Calu3 (cell line): ENCODE data around the gene SNX20. TPM values are rescaled to one million over a fixed set of nuclear protein-coding genes. Genes with fewer than 3 reads are reported as not detected.

Source experiments
- BruUV-seq: library from RNA; stranded (reverse); fragments of 400-500 nt; replicated peaks from 2 replicates; lab custom pipeline; 2021; lab: Mats Ljungman, UMichigan
- CTCF ChIA-PET: fragments of 300-600 bp; sonication (Branson Sonifier 250); formaldehyde crosslinking; loops from one replicate; lab custom pipeline; 2022; ENCODE audit warnings: antibody characterized with exemption; lab: Charles Lee
- DNase-seq: peaks from one replicate; pipeline ENCODE4 v3.0.0; 2022
- H3K27ac Mint-ChIP-seq: one replicate; pipeline ENCODE4 v1.8.0; 2022; ENCODE audit warnings: mixed read lengths; ENCODE audit not compliant: unreplicated experiment
- H3K27me3 Mint-ChIP-seq: one replicate; pipeline ENCODE4 v1.8.0; 2022; ENCODE audit warnings: mixed read lengths; ENCODE audit not compliant: unreplicated experiment
- H3K36me3 Mint-ChIP-seq: one replicate; pipeline ENCODE4 v1.8.0; 2022; ENCODE audit warnings: mild to moderate bottlenecking, moderate library complexity, mixed read lengths; ENCODE audit not compliant: insufficient read depth, unreplicated experiment
- H3K4me1 Mint-ChIP-seq: one replicate; pipeline ENCODE4 v1.8.0; 2022; ENCODE audit warnings: mild to moderate bottlenecking, low read depth, mixed read lengths; ENCODE audit not compliant: unreplicated experiment
- H3K4me3 Mint-ChIP-seq: one replicate; pipeline ENCODE4 v1.8.0; 2022; ENCODE audit warnings: mild to moderate bottlenecking, low read depth, moderate library complexity, mixed read lengths; ENCODE audit not compliant: unreplicated experiment
- H3K9me3 Mint-ChIP-seq: one replicate; pipeline ENCODE4 v1.8.0; 2022; ENCODE audit warnings: low read depth, mixed read lengths; ENCODE audit not compliant: unreplicated experiment
- CTCF ChIP-seq: fragments of 200-600 bp; IDR thresholded peaks from one replicate; pipeline ENCODE4 v1.8.0; 2022; ENCODE audit warnings: antibody characterized with exemption; ENCODE audit not compliant: unreplicated experiment
- intact Hi-C: fragments of 100-400 bp; cut with micrococcal nuclease; formaldehyde crosslinking; loops from one replicate; pipeline ENCODE4 v1.10.0; 2022; ENCODE audit not compliant: unreplicated experiment
- total RNA-seq: library from RNA; stranded (reverse); gene quantifications from 2 replicates; pipeline ENCODE4 v1.2.3, GENCODE V29; 2022

The SNX20 gene
- total RNA-seq, 1 experiment from 2014 or later: not detected

- CTCF ChIA-PET: no interaction called here
- no peaks in the 10 kb centered on the region for H3K36me3 Mint-ChIP-seq
- no peak overlapping the region for H3K27ac Mint-ChIP-seq
- BruUV-seq: no TSS peak
- TF ChIP-seq CTCF: no peak
- intact Hi-C loops: no loop called here
- H3K9me3 Mint-ChIP-seq: no peaks in the 10 kb centered on the region
- DNase-seq: no peak
- no peak overlapping the region for H3K4me3 Mint-ChIP-seq
- H3K27me3 Mint-ChIP-seq: peaks cover 84% of the 10 kb centered on the region
- no peaks in the 10 kb centered on the region for H3K4me1 Mint-ChIP-seq
Observed at GRCh38 chr16:50634090-50634489, 47.0 kb downstream of the SNX20 start.

- Mint-ChIP-seq H3K4me1 (no peaks in the 10 kb centered on the region), H3K4me3 (no peak overlapping the region), H3K27me3 (peaks cover 84% of the 10 kb centered on the region), H3K27ac (no peak overlapping the region), H3K36me3 (no peaks in the 10 kb centered on the region), H3K9me3 (no peaks in the 10 kb centered on the region)
- CTCF ChIA-PET: no interaction called here
- intact Hi-C loops: no loop called here
- TF ChIP-seq CTCF: no peak
- no peak for DNase-seq
- BruUV-seq: no TSS peak
Observed at GRCh38 chr16:50632927-50633800, 47.9 kb downstream of the SNX20 start.

- intact Hi-C loops: no loop called here
- H3K4me1 Mint-ChIP-seq: no peaks in the 10 kb centered on the region
- H3K9me3 Mint-ChIP-seq: no peaks in the 10 kb centered on the region
- BruUV-seq: no TSS peak
- no peaks in the 10 kb centered on the region for H3K36me3 Mint-ChIP-seq
- no peak overlapping the region for H3K27ac Mint-ChIP-seq
- no peak overlapping the region for H3K4me3 Mint-ChIP-seq
- TF ChIP-seq CTCF: no peak
- CTCF ChIA-PET: no interaction called here
- no peak for DNase-seq
- peaks cover 84% of the 10 kb centered on the region for H3K27me3 Mint-ChIP-seq
Observed at GRCh38 chr16:50631985-50632576, 49.0 kb downstream of the SNX20 start.

- Mint-ChIP-seq H3K4me1 (no peaks in the 10 kb centered on the region), H3K27ac (no peak overlapping the region), H3K9me3 (no peaks in the 10 kb centered on the region), H3K36me3 (no peaks in the 10 kb centered on the region), H3K4me3 (no peak overlapping the region), H3K27me3 (peaks cover 84% of the 10 kb centered on the region)
- no peak for TF ChIP-seq CTCF
- no peak for DNase-seq
- CTCF ChIA-PET: no interaction called here
- intact Hi-C loops: no loop called here
- no TSS peak for BruUV-seq
Observed at GRCh38 chr16:50631249-50631984, 49.7 kb downstream of the SNX20 start.
